ENCODE data around the gene ITGA5. TPM values are rescaled to one million over a fixed set of nuclear protein-coding genes. Genes with fewer than 3 reads are reported as not detected.
A peak's percentile ranks its signal among the peaks of the same experiment; 100 is the strongest.

The ITGA5 gene
- total and polyA plus RNA-seq, 9 of the 15 experiments (the other 6 are each of a cell fraction or from before 2014, with no cell fraction given): 9.1 to 82.1 (median 47.4) TPM

- no peak for TF ChIP-seq ZFP1 (CRISPR knock-in tag; IDR thresholded peaks at IDR 0.05)
- TF ChIP-seq HCFC1 (IDR thresholded peaks at IDR 0.05; ENCODE audit: low read depth, low read length): no peak
- TF ChIP-seq XRCC5 (IDR thresholded peaks at IDR 0.05; ENCODE audit: low read depth, low read length): peak; percentile 72
- TF ChIP-seq POLR2AphosphoS2 (IDR thresholded peaks at IDR 0.05; ENCODE audit: low read length): no peak
- TF ChIP-seq KAT7 (CRISPR knock-in tag; IDR thresholded peaks at IDR 0.05; ENCODE audit: borderline replicate concordance): peak; percentile 77; the same call in 1 of the 2 replicates
- no peak for TF ChIP-seq ZKSCAN1 (IDR thresholded peaks at IDR 0.05; ENCODE audit: low read depth, low read length)
- no peak for TF ChIP-seq MYBL2 (IDR thresholded peaks at IDR 0.05; ENCODE audit: low read depth)
- TF ChIP-seq MYBL2 (CRISPR knock-in tag; IDR thresholded peaks at IDR 0.05; ENCODE audit: borderline replicate concordance): no peak
- TF ChIP-seq ZNF699 (CRISPR knock-in tag; IDR thresholded peaks at IDR 0.05; ENCODE audit: insufficient replicate concordance): no peak
- TF ChIP-seq SREBF2 (CRISPR knock-in tag; IDR thresholded peaks at IDR 0.05): no peak
- 0 out of 2 replicates have a peak, but pooled peaks have one; percentile 39 for TF ChIP-seq ZNF583 (CRISPR knock-in tag; IDR thresholded peaks at IDR 0.05)
- no peak for TF ChIP-seq E2F5 (CRISPR knock-in tag; IDR thresholded peaks at IDR 0.05)
- TF ChIP-seq DLX4 (CRISPR knock-in tag; IDR thresholded peaks at IDR 0.05): no peak
- no peak for TF ChIP-seq ZBTB40 (IDR thresholded peaks at IDR 0.05)
- no peak for TF ChIP-seq ZBTB40 (CRISPR knock-in tag; IDR thresholded peaks at IDR 0.05)
- TF ChIP-seq THRA (IDR thresholded peaks at IDR 0.05): no peak
- no peak for TF ChIP-seq KDM2B (CRISPR knock-in tag; IDR thresholded peaks at IDR 0.05)
- TF ChIP-seq EWSR1 (IDR thresholded peaks at IDR 0.05; ENCODE audit: borderline replicate concordance, low read depth, partially characterized antibody): no peak
Observed at GRCh38 chr12:54370171-54370730, 48.8 kb downstream of the ITGA5 start (continued).
